Measurements from ENCODE around the gene RSRC1.

The RSRC1 gene

GRCh38 chr3:158261371-158261991 lies 151.6 kb downstream of the RSRC1 start:
- Mint-ChIP-seq H3K36me3 (ENCODE audit: low read depth) (peaks cover 64% of the 10 kb centered on the region), H3K4me3 (no peak overlapping the region), H3K4me1 (no peaks in the 10 kb centered on the region), H3K27ac (no peak overlapping the region), H3K9me3 (peaks cover 54% of the 10 kb centered on the region), H3K27me3 (no peaks in the 10 kb centered on the region)
- DNase-seq (no peak), ATAC-seq (no peak)

- DNase-seq (no peak), ATAC-seq (no peak)
- Mint-ChIP-seq H3K4me3 (no peak overlapping the region), H3K27me3 (no peaks in the 10 kb centered on the region), H3K36me3 (ENCODE audit: low read depth) (peaks cover 58% of the 10 kb centered on the region), H3K9me3 (peaks cover 52% of the 10 kb centered on the region), H3K27ac (no peak overlapping the region), H3K4me1 (no peaks in the 10 kb centered on the region)
Measured at GRCh38 chr3:158264894-158265293, 155.0 kb downstream of the RSRC1 start.

GRCh38 chr3:158267015-158267414 lies 157.1 kb downstream of the RSRC1 start:
- Mint-ChIP-seq H3K27ac (no peak overlapping the region), H3K9me3 (peaks cover 40% of the 10 kb centered on the region), H3K27me3 (no peaks in the 10 kb centered on the region), H3K4me1 (no peaks in the 10 kb centered on the region), H3K4me3 (no peak overlapping the region), H3K36me3 (ENCODE audit: low read depth) (peaks cover 47% of the 10 kb centered on the region)
- DNase-seq (no peak), ATAC-seq (no peak)

GRCh38 chr3:158269942-158270341 lies 160.1 kb downstream of the RSRC1 start:
- H3K36me3 Mint-ChIP-seq (ENCODE audit: low read depth): peaks cover 49% of the 10 kb centered on the region
- ATAC-seq: no peak

GRCh38 chr3:158272081-158272480 lies 162.2 kb downstream of the RSRC1 start:
- no peak for ATAC-seq
- H3K27me3 Mint-ChIP-seq: no peaks in the 10 kb centered on the region
- peaks cover 9% of the 10 kb centered on the region for H3K9me3 Mint-ChIP-seq
- H3K36me3 Mint-ChIP-seq (ENCODE audit: low read depth): peaks cover 40% of the 10 kb centered on the region
- H3K4me3 Mint-ChIP-seq: no peak overlapping the region
- H3K27ac Mint-ChIP-seq: no peak overlapping the region
- H3K4me1 Mint-ChIP-seq: no peaks in the 10 kb centered on the region
- no peak for DNase-seq

More at GRCh38 chr3:158269942-158270341, 160.1 kb downstream of the RSRC1 start:
- no peak overlapping the region for H3K27ac Mint-ChIP-seq
- no peak overlapping the region for H3K4me3 Mint-ChIP-seq
- no peak for DNase-seq
- no peaks in the 10 kb centered on the region for H3K4me1 Mint-ChIP-seq
- H3K9me3 Mint-ChIP-seq: peaks cover 22% of the 10 kb centered on the region
- H3K27me3 Mint-ChIP-seq: no peaks in the 10 kb centered on the region

GRCh38 chr3:158273656-158274055 lies 163.8 kb downstream of the RSRC1 start:
- Mint-ChIP-seq H3K27me3 (no peaks in the 10 kb centered on the region), H3K4me1 (no peaks in the 10 kb centered on the region), H3K4me3 (no peak overlapping the region), H3K36me3 (ENCODE audit: low read depth) (peaks cover 41% of the 10 kb centered on the region), H3K27ac (no peak overlapping the region), H3K9me3 (peaks cover 5% of the 10 kb centered on the region)
- DNase-seq (no peak), ATAC-seq (no peak)

- Mint-ChIP-seq H3K9me3 (peaks cover 12% of the 10 kb centered on the region), H3K4me1 (no peaks in the 10 kb centered on the region), H3K27me3 (no peaks in the 10 kb centered on the region), H3K27ac (no peak overlapping the region), H3K36me3 (ENCODE audit: low read depth) (peaks cover 43% of the 10 kb centered on the region), H3K4me3 (no peak overlapping the region)
- ATAC-seq (no peak), DNase-seq (no peak)
Measured at GRCh38 chr3:158278187-158278586, 168.3 kb downstream of the RSRC1 start.

- DNase-seq: no peak
- Mint-ChIP-seq H3K27me3 (no peaks in the 10 kb centered on the region), H3K4me3 (no peak overlapping the region), H3K36me3 (ENCODE audit: low read depth) (peaks cover 33% of the 10 kb centered on the region), H3K4me1 (no peaks in the 10 kb centered on the region), H3K27ac (no peak overlapping the region), H3K9me3 (peaks cover 16% of the 10 kb centered on the region)
- no peak for ATAC-seq
Measured at GRCh38 chr3:158279609-158280008, 169.7 kb downstream of the RSRC1 start.

GRCh38 chr3:158295771-158296170 lies 185.9 kb downstream of the RSRC1 start:
- no peak for ATAC-seq
- Mint-ChIP-seq H3K27ac (no peak overlapping the region), H3K27me3 (no peaks in the 10 kb centered on the region), H3K9me3 (no peaks in the 10 kb centered on the region), H3K4me1 (no peaks in the 10 kb centered on the region), H3K36me3 (ENCODE audit: low read depth) (peaks cover 3% of the 10 kb centered on the region), H3K4me3 (no peak overlapping the region)
- no peak for DNase-seq

GRCh38 chr3:158297940-158298339 lies 188.1 kb downstream of the RSRC1 start:
- Mint-ChIP-seq H3K27me3 (no peaks in the 10 kb centered on the region), H3K4me1 (no peaks in the 10 kb centered on the region), H3K36me3 (ENCODE audit: low read depth) (peaks cover 7% of the 10 kb centered on the region), H3K4me3 (no peak overlapping the region), H3K27ac (no peak overlapping the region), H3K9me3 (no peaks in the 10 kb centered on the region)
- DNase-seq (no peak), ATAC-seq (no peak)

- no peak for DNase-seq
- Mint-ChIP-seq H3K9me3 (no peaks in the 10 kb centered on the region), H3K4me1 (no peaks in the 10 kb centered on the region), H3K27ac (no peak overlapping the region), H3K36me3 (ENCODE audit: low read depth) (peaks cover 3% of the 10 kb centered on the region), H3K27me3 (no peaks in the 10 kb centered on the region), H3K4me3 (no peak overlapping the region)
- ATAC-seq: no peak
Measured at GRCh38 chr3:158308236-158308928, 198.5 kb downstream of the RSRC1 start.

GRCh38 chr3:158312560-158313141 lies 202.8 kb downstream of the RSRC1 start:
- H3K36me3 Mint-ChIP-seq (ENCODE audit: low read depth): peaks cover 8% of the 10 kb centered on the region
- DNase-seq (no peak), ATAC-seq (no peak)
- no peaks in the 10 kb centered on the region for H3K27me3 Mint-ChIP-seq
- no peaks in the 10 kb centered on the region for H3K9me3 Mint-ChIP-seq
- H3K4me1 Mint-ChIP-seq: no peaks in the 10 kb centered on the region
- no peak overlapping the region for H3K4me3 Mint-ChIP-seq
- H3K27ac Mint-ChIP-seq: no peak overlapping the region

- H3K27me3 Mint-ChIP-seq: no peaks in the 10 kb centered on the region
- ATAC-seq (no peak), DNase-seq (no peak)
- H3K36me3 Mint-ChIP-seq (ENCODE audit: low read depth): peaks cover 7% of the 10 kb centered on the region
- H3K9me3 Mint-ChIP-seq: no peaks in the 10 kb centered on the region
- H3K4me1 Mint-ChIP-seq: no peaks in the 10 kb centered on the region
- H3K27ac Mint-ChIP-seq: no peak overlapping the region
- H3K4me3 Mint-ChIP-seq: no peak overlapping the region
Measured at GRCh38 chr3:158313338-158313927, 203.5 kb downstream of the RSRC1 start.

- no peak overlapping the region for H3K4me3 Mint-ChIP-seq
- H3K27ac Mint-ChIP-seq: no peak overlapping the region
- H3K4me1 Mint-ChIP-seq: no peaks in the 10 kb centered on the region
- no peak for ATAC-seq
- no peak for DNase-seq
- peaks cover 10% of the 10 kb centered on the region for H3K36me3 Mint-ChIP-seq (ENCODE audit: low read depth)
- H3K27me3 Mint-ChIP-seq: no peaks in the 10 kb centered on the region
- H3K9me3 Mint-ChIP-seq: no peaks in the 10 kb centered on the region
Measured at GRCh38 chr3:158314426-158315357, 204.8 kb downstream of the RSRC1 start.

All from activated naive CD8-positive, alpha-beta T cell treated with anti-CD3 and anti-CD28 coated beads, Interleukin-2, amount 50 U/mL, for 24 hours (primary cell).